ENCODE results near the gene AK5. TPM values are rescaled to one million over a fixed set of nuclear protein-coding genes. Genes with fewer than 3 reads are reported as not detected.

AK5 gene
- total RNA-seq, 4 donors from 2014 or later = not detected

GRCh38 chr1:77276941-77277340, 4.9 kb upstream of the AK5 start:
- DNase-seq = no peak
- H3K4me1 ChIP-seq = peaks cover 0 to 7% (median 0%) of the 10 kb centered on the region in 3 donors
- no peak overlapping the region for H3K4me3 ChIP-seq
- no peak for TF ChIP-seq CTCF (IDR thresholded peaks at IDR 0.05)
- no peak for TF ChIP-seq POLR2A (IDR thresholded peaks at IDR 0.05)
- peaks cover 0 to 36% (median 4%) of the 10 kb centered on the region in 4 donors for H3K27me3 ChIP-seq
- H3K36me3 ChIP-seq = no peaks in the 10 kb centered on the region
- intact Hi-C loops (cut with DNase I) = no loop called here
- H3K27ac ChIP-seq = no peak overlapping the region
- H3K9me3 ChIP-seq = no peaks in the 10 kb centered on the region
- WGBS, 2 donors = 49 to 51% methylated on average over 2 of the region's 2 CpGs

GRCh38 chr1:77279929-77280328, 1.9 kb upstream of the AK5 start:
- no peak for DNase-seq
- no peak overlapping the region for H3K4me3 ChIP-seq
- intact Hi-C loops (cut with DNase I) = no loop called here
- H3K4me1 ChIP-seq = peaks cover 0 to 20% (median 10%) of the 10 kb centered on the region in 3 donors
- no peaks in the 10 kb centered on the region for H3K36me3 ChIP-seq
- H3K27ac ChIP-seq = no peak overlapping the region
- no peak for TF ChIP-seq POLR2A (IDR thresholded peaks at IDR 0.05)
- TF ChIP-seq CTCF (IDR thresholded peaks at IDR 0.05) = no peak
- H3K27me3 ChIP-seq = peaks cover 0 to 65% (median 5%) of the 10 kb centered on the region in 4 donors
- H3K9me3 ChIP-seq = no peaks in the 10 kb centered on the region
- WGBS, 2 donors = 63 to 65% methylated on average over 2 of the region's 2 CpGs

- Histone ChIP-seq H3K9me3 (no peaks in the 10 kb centered on the region), H3K36me3 (no peaks in the 10 kb centered on the region), H3K4me1 (peaks cover 0 to 20% (median 10%) of the 10 kb centered on the region in 3 donors), H3K4me3 (no peak overlapping the region), H3K27me3 (peaks cover 0 to 71% (median 5%) of the 10 kb centered on the region in 4 donors), H3K27ac (no peak overlapping the region)
- TF ChIP-seq POLR2A (IDR thresholded peaks at IDR 0.05) (no peak), CTCF (IDR thresholded peaks at IDR 0.05) (no peak)
- WGBS, 2 donors = 77 to 82% methylated on average over 3 to 4 of the region's 4 CpGs
- intact Hi-C loops (cut with DNase I) = no loop called here
- no peak for DNase-seq
Measured at GRCh38 chr1:77280962-77281361, 857 bp upstream of the AK5 start.

- H3K9me3 ChIP-seq = no peaks in the 10 kb centered on the region
- H3K36me3 ChIP-seq = no peaks in the 10 kb centered on the region
- intact Hi-C loops (cut with DNase I) = no loop called here
- H3K4me1 ChIP-seq = peaks cover 0 to 20% (median 10%) of the 10 kb centered on the region in 3 donors
- no peak for TF ChIP-seq POLR2A (IDR thresholded peaks at IDR 0.05)
- no peak for TF ChIP-seq CTCF (IDR thresholded peaks at IDR 0.05)
- peak overlapping the region; percentile 25 to 70 (median 45) for H3K4me3 ChIP-seq
- H3K27ac ChIP-seq = no peak overlapping the region
- WGBS, 2 donors = 0% methylated on average over 1 of the region's 47 CpGs; no CpG with 5 or more reads in 1 of the 2 donors
- DNase-seq = no peak
- peaks cover 0 to 75% (median 5%) of the 10 kb centered on the region in 4 donors for H3K27me3 ChIP-seq
Measured at GRCh38 chr1:77282187-77282865, 507 bp downstream of the AK5 start.

- intact Hi-C loops (cut with DNase I) = no loop called here
Measured at GRCh38 chr1:77282866-77283539, 1.2 kb downstream of the AK5 start.

More at GRCh38 chr1:77282866-77283539, 1.2 kb downstream of the AK5 start:
- H3K4me3 ChIP-seq = peak overlapping the region; percentile 25 to 70 (median 45)
- H3K27ac ChIP-seq = no peak overlapping the region
- H3K27me3 ChIP-seq = peaks cover 0 to 75% (median 5%) of the 10 kb centered on the region in 4 donors
- DNase-seq = no peak
- no peaks in the 10 kb centered on the region for H3K9me3 ChIP-seq
- peaks cover 0 to 20% (median 10%) of the 10 kb centered on the region in 3 donors for H3K4me1 ChIP-seq
- 11 to 13% methylated on average over 7 to 20 of the region's 22 CpGs for WGBS, 2 donors
- TF ChIP-seq CTCF (IDR thresholded peaks at IDR 0.05) (no peak), POLR2A (IDR thresholded peaks at IDR 0.05) (no peak)
- H3K36me3 ChIP-seq = no peaks in the 10 kb centered on the region
